Activated naive CD8-positive, alpha-beta T cell (primary cell): ENCODE results near the gene XRCC1.
"Not testable (repeated sequence)": the region's sequence is repeated elsewhere in the genome, so short reads cannot be mapped to it uniquely, and the experiment has no call there.

ENCODE experiments used
- H3K27ac Mint-ChIP-seq: one replicate; pipeline ENCODE4 v1.8.0; 2021; ENCODE audit warnings: mixed read lengths
- H3K27me3 Mint-ChIP-seq: one replicate; pipeline ENCODE4 v1.8.0; 2021; ENCODE audit warnings: mixed read lengths
- H3K36me3 Mint-ChIP-seq: one replicate; pipeline ENCODE4 v1.8.0; 2021; ENCODE audit warnings: mixed read lengths
- H3K4me1 Mint-ChIP-seq: one replicate; pipeline ENCODE4 v1.8.0; 2021; ENCODE audit warnings: low read depth, mixed read lengths
- H3K4me3 Mint-ChIP-seq: one replicate; pipeline ENCODE4 v1.8.0; 2021; ENCODE audit warnings: mild to moderate bottlenecking, mixed read lengths
- H3K9me3 Mint-ChIP-seq: one replicate; pipeline ENCODE4 v1.8.0; 2021; ENCODE audit warnings: low read depth, mixed read lengths

Gene XRCC1

GRCh38 chr19:43594081-43594697, 18.9 kb upstream of the XRCC1 start:
- Mint-ChIP-seq H3K4me1 (peaks cover 51% of the 10 kb centered on the region), H3K36me3 (peaks cover 5% of the 10 kb centered on the region), H3K27ac (no peak overlapping the region), H3K9me3 (no peaks in the 10 kb centered on the region), H3K27me3 (no peaks in the 10 kb centered on the region), H3K4me3 (peak overlapping the region; percentile 95)

- H3K27me3 Mint-ChIP-seq, result no peaks in the 10 kb centered on the region
- peaks cover 5% of the 10 kb centered on the region for H3K36me3 Mint-ChIP-seq
- H3K4me1 Mint-ChIP-seq, result peaks cover 44% of the 10 kb centered on the region
- H3K9me3 Mint-ChIP-seq, result no peaks in the 10 kb centered on the region
- no peak overlapping the region for H3K27ac Mint-ChIP-seq
- H3K4me3 Mint-ChIP-seq, result peak overlapping the region; percentile 81
These were observed 17.5 kb upstream of the XRCC1 start for GRCh38 chr19:43592800-43593350.

- peaks cover 36% of the 10 kb centered on the region for H3K4me1 Mint-ChIP-seq
- no peak overlapping the region for H3K4me3 Mint-ChIP-seq
- peaks cover 5% of the 10 kb centered on the region for H3K36me3 Mint-ChIP-seq
- H3K27ac Mint-ChIP-seq, result no peak overlapping the region
- no peaks in the 10 kb centered on the region for H3K9me3 Mint-ChIP-seq
- H3K27me3 Mint-ChIP-seq, result no peaks in the 10 kb centered on the region
These were observed 16.8 kb upstream of the XRCC1 start for GRCh38 chr19:43591904-43592772.

- peak overlapping the region; percentile 88 for H3K27ac Mint-ChIP-seq
- H3K4me1 Mint-ChIP-seq, result peaks cover 32% of the 10 kb centered on the region
- H3K4me3 Mint-ChIP-seq, result no peak overlapping the region
- H3K9me3 Mint-ChIP-seq, result no peaks in the 10 kb centered on the region
- H3K36me3 Mint-ChIP-seq, result peaks cover 9% of the 10 kb centered on the region
- H3K27me3 Mint-ChIP-seq, result no peaks in the 10 kb centered on the region
These were observed 14.4 kb upstream of the XRCC1 start for GRCh38 chr19:43589678-43590077.

GRCh38 chr19:43589277-43589676, 13.9 kb upstream of the XRCC1 start:
- Mint-ChIP-seq H3K27me3 (no peaks in the 10 kb centered on the region), H3K36me3 (peaks cover 9% of the 10 kb centered on the region), H3K4me3 (no peak overlapping the region), H3K4me1 (peaks cover 32% of the 10 kb centered on the region), H3K27ac (no peak overlapping the region), H3K9me3 (no peaks in the 10 kb centered on the region)

GRCh38 chr19:43587029-43587428, 11.7 kb upstream of the XRCC1 start:
- not testable (repeated sequence) for H3K27me3 Mint-ChIP-seq, H3K36me3 Mint-ChIP-seq, H3K9me3 Mint-ChIP-seq, H3K27ac Mint-ChIP-seq, H3K4me3 Mint-ChIP-seq
- H3K4me1 Mint-ChIP-seq, result peaks cover 24% of the 10 kb centered on the region

GRCh38 chr19:43586346-43586745, 11.0 kb upstream of the XRCC1 start:
- Mint-ChIP-seq H3K36me3 (peaks cover 6% of the 10 kb centered on the region), H3K27ac (no peak overlapping the region), H3K4me3 (no peak overlapping the region), H3K27me3 (no peaks in the 10 kb centered on the region), H3K4me1 (peaks cover 29% of the 10 kb centered on the region), H3K9me3 (no peaks in the 10 kb centered on the region)

GRCh38 chr19:43584484-43584883, 9.2 kb upstream of the XRCC1 start:
- Mint-ChIP-seq H3K27ac (peak overlapping the region; percentile 83), H3K4me1 (peaks cover 24% of the 10 kb centered on the region), H3K9me3 (no peaks in the 10 kb centered on the region), H3K36me3 (peaks cover 4% of the 10 kb centered on the region), H3K4me3 (no peak overlapping the region), H3K27me3 (no peaks in the 10 kb centered on the region)

- Mint-ChIP-seq H3K27me3 (no peaks in the 10 kb centered on the region), H3K4me3 (no peak overlapping the region), H3K4me1 (peaks cover 31% of the 10 kb centered on the region), H3K9me3 (no peaks in the 10 kb centered on the region), H3K36me3 (peaks cover 4% of the 10 kb centered on the region), H3K27ac (no peak overlapping the region)
These were observed 7.2 kb upstream of the XRCC1 start for GRCh38 chr19:43582495-43582894.

GRCh38 chr19:43581467-43581866, 6.1 kb upstream of the XRCC1 start:
- H3K27ac Mint-ChIP-seq, result peak overlapping the region; percentile 70
- H3K27me3 Mint-ChIP-seq, result no peaks in the 10 kb centered on the region
- peak overlapping the region; percentile 51 for H3K4me3 Mint-ChIP-seq
- peaks cover 32% of the 10 kb centered on the region for H3K4me1 Mint-ChIP-seq
- H3K9me3 Mint-ChIP-seq, result no peaks in the 10 kb centered on the region
- peaks cover 4% of the 10 kb centered on the region for H3K36me3 Mint-ChIP-seq

- H3K36me3 Mint-ChIP-seq, result no peaks in the 10 kb centered on the region
- peaks cover 36% of the 10 kb centered on the region for H3K4me1 Mint-ChIP-seq
- H3K9me3 Mint-ChIP-seq, result no peaks in the 10 kb centered on the region
- peak overlapping the region; percentile 70 for H3K27ac Mint-ChIP-seq
- peak overlapping the region; percentile 77 for H3K4me3 Mint-ChIP-seq
- no peaks in the 10 kb centered on the region for H3K27me3 Mint-ChIP-seq
These were observed 3.5 kb upstream of the XRCC1 start for GRCh38 chr19:43578787-43579186.

GRCh38 chr19:43575955-43576878, 890 bp upstream of the XRCC1 start:
- H3K4me1 Mint-ChIP-seq, result peaks cover 41% of the 10 kb centered on the region
- H3K27ac Mint-ChIP-seq, result peak overlapping the region; percentile 50
- peak overlapping the region; percentile 93 for H3K4me3 Mint-ChIP-seq
- no peaks in the 10 kb centered on the region for H3K36me3 Mint-ChIP-seq
- no peaks in the 10 kb centered on the region for H3K9me3 Mint-ChIP-seq
- H3K27me3 Mint-ChIP-seq, result no peaks in the 10 kb centered on the region

GRCh38 chr19:43574424-43575155, 737 bp downstream of the XRCC1 start:
- Mint-ChIP-seq H3K4me3 (peak overlapping the region; percentile 93), H3K36me3 (peaks cover 2% of the 10 kb centered on the region), H3K4me1 (peaks cover 46% of the 10 kb centered on the region), H3K27ac (peak overlapping the region; percentile 91), H3K27me3 (no peaks in the 10 kb centered on the region), H3K9me3 (no peaks in the 10 kb centered on the region)

- Mint-ChIP-seq H3K4me3 (no peak overlapping the region), H3K27ac (peak overlapping the region; percentile 1), H3K9me3 (no peaks in the 10 kb centered on the region), H3K27me3 (no peaks in the 10 kb centered on the region), H3K36me3 (peaks cover 2% of the 10 kb centered on the region), H3K4me1 (peaks cover 41% of the 10 kb centered on the region)
These were observed 3.1 kb downstream of the XRCC1 start for GRCh38 chr19:43572171-43572588.
